ENCODE measurements around the gene HBQ1.

HBQ1 gene

GRCh38 chr16:183005-183404 lies 2.7 kb downstream of the HBQ1 start:
- WGBS (ENCODE audit: extremely low coverage, insufficient coverage, insufficient read length), result no CpG with 5 or more reads among the region's 7 CpGs
- Histone ChIP-seq H3K27ac (ENCODE audit: low read depth, low read length) (no peak overlapping the region), H3K79me1 (ENCODE audit: low read length) (no peaks in the 10 kb centered on the region), H4K12ac (ENCODE audit: low read depth, low read length) (peak overlapping the region; percentile 7), H3K23ac (ENCODE audit: low read length) (no peak overlapping the region), H2AK5ac (ENCODE audit: low read length) (no peak overlapping the region), H2BK120ac (ENCODE audit: insufficient read depth, low read length, poor library complexity) (no peak overlapping the region), H3K9me3 (ENCODE audit: insufficient read depth, low read depth, low read length) (no peaks in the 10 kb centered on the region), H3K4me1 (ENCODE audit: control insufficient read depth in 1 of 2, insufficient read depth in 2 of 2, low read length in 2 of 2) (peaks cover 5 to 11% of the 10 kb centered on the region in 2 experiments), H3K79me2 (ENCODE audit: control insufficient read depth, insufficient read depth, low read length, poor library complexity) (no peaks in the 10 kb centered on the region), H3K9ac (ENCODE audit: low read length) (no peak overlapping the region), H3K27me3 (ENCODE audit: insufficient read depth, low read length) (peaks cover 9% of the 10 kb centered on the region), H3K4me2 (ENCODE audit: low read length) (no peak overlapping the region), H3K14ac (ENCODE audit: low read length) (no peak overlapping the region), H4K8ac (ENCODE audit: low read depth, low read length) (no peak overlapping the region), H2AFZ (ENCODE audit: insufficient read depth, low read length, poor library complexity) (no peak overlapping the region), H4K91ac (ENCODE audit: low read depth, low read length) (no peak overlapping the region), H3K18ac (ENCODE audit: low read length) (no peak overlapping the region), H2BK12ac (ENCODE audit: low read length) (no peak overlapping the region), H3K4me3 (ENCODE audit: low read depth, low read length) (no peak overlapping the region), H3K36me3 (ENCODE audit: control insufficient read depth in 1 of 2, insufficient read depth in 2 of 2, low read length in 2 of 2) (peaks cover 19 to 30% of the 10 kb centered on the region in 2 experiments), H2BK5ac (ENCODE audit: low read depth, low read length, poor library complexity) (no peak overlapping the region), H3K4ac (ENCODE audit: low read depth, low read length) (no peak overlapping the region)
- DNase-seq, result no peak

DNA sequence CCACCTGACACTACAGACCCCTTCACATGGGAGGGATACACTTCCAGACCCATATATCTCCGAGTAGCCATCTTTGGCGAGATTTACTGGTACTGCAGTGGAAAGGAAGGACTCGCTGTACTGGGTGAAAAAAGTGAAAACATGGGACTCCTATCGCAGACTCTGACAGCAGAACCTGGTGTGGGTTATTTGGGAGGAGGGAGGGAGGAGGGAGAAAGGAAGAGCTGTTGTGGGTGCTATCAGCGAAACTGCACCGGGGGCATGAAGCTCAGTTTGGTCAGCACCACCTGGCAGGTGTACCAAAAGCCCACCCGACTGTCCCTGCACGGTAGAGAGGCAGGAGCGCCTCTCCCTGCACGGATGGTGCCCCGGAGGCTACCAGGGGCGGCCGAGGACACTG lies 5.0 kb downstream of the HBQ1 start:
- Histone ChIP-seq H3K9ac (ENCODE audit: low read length) (no peak overlapping the region), H3K27ac (ENCODE audit: low read depth, low read length) (no peak overlapping the region), H4K8ac (ENCODE audit: low read depth, low read length) (no peak overlapping the region), H3K27me3 (ENCODE audit: insufficient read depth, low read length) (no peaks in the 10 kb centered on the region), H2BK12ac (ENCODE audit: low read length) (no peak overlapping the region), H3K4me3 (ENCODE audit: low read depth, low read length) (no peak overlapping the region), H4K91ac (ENCODE audit: low read depth, low read length) (no peak overlapping the region), H2BK5ac (ENCODE audit: low read depth, low read length, poor library complexity) (no peak overlapping the region), H3K4ac (ENCODE audit: low read depth, low read length) (no peak overlapping the region), H3K9me3 (ENCODE audit: insufficient read depth, low read depth, low read length) (no peaks in the 10 kb centered on the region), H3K36me3 (ENCODE audit: control insufficient read depth in 1 of 2, insufficient read depth in 2 of 2, low read length in 2 of 2) (peaks cover 37 to 49% of the 10 kb centered on the region in 2 experiments), H3K4me1 (ENCODE audit: control insufficient read depth in 1 of 2, insufficient read depth in 2 of 2, low read length in 2 of 2) (peaks cover 5 to 8% of the 10 kb centered on the region in 2 experiments), H3K18ac (ENCODE audit: low read length) (no peak overlapping the region), H2AFZ (ENCODE audit: insufficient read depth, low read length, poor library complexity) (no peak overlapping the region), H3K79me2 (ENCODE audit: control insufficient read depth, insufficient read depth, low read length, poor library complexity) (no peaks in the 10 kb centered on the region), H3K23ac (ENCODE audit: low read length) (no peak overlapping the region), H4K12ac (ENCODE audit: low read depth, low read length) (no peak overlapping the region), H2BK120ac (ENCODE audit: insufficient read depth, low read length, poor library complexity) (no peak overlapping the region), H2AK5ac (ENCODE audit: low read length) (no peak overlapping the region), H3K14ac (ENCODE audit: low read length) (no peak overlapping the region), H3K4me2 (ENCODE audit: low read length) (no peak overlapping the region), H3K79me1 (ENCODE audit: low read length) (no peaks in the 10 kb centered on the region)
- WGBS (ENCODE audit: extremely low coverage, insufficient coverage, insufficient read length), result no CpG with 5 or more reads among the region's 13 CpGs
- DNase-seq, result no peak

GRCh38 chr16:185691-186090 lies 5.4 kb downstream of the HBQ1 start:
- H2AK5ac ChIP-seq (ENCODE audit: low read length), result no peak overlapping the region

GRCh38 chr16:187330-187729 lies 7.1 kb downstream of the HBQ1 start:
- H2AK5ac ChIP-seq (ENCODE audit: low read length), result no peak overlapping the region
- H3K79me1 ChIP-seq (ENCODE audit: low read length), result no peaks in the 10 kb centered on the region
- no peak overlapping the region for H4K12ac ChIP-seq (ENCODE audit: low read depth, low read length)
- no peak overlapping the region for H4K91ac ChIP-seq (ENCODE audit: low read depth, low read length)
- no peak overlapping the region for H4K8ac ChIP-seq (ENCODE audit: low read depth, low read length)
- H2BK120ac ChIP-seq (ENCODE audit: insufficient read depth, low read length, poor library complexity), result no peak overlapping the region
- H3K36me3 ChIP-seq (ENCODE audit: control insufficient read depth in 1 of 2, insufficient read depth in 2 of 2, low read length in 2 of 2), result peaks cover 54 to 69% of the 10 kb centered on the region in 2 experiments
- no peaks in the 10 kb centered on the region for H3K27me3 ChIP-seq (ENCODE audit: insufficient read depth, low read length)
- H2BK5ac ChIP-seq (ENCODE audit: low read depth, low read length, poor library complexity), result no peak overlapping the region
- no peak overlapping the region for H3K18ac ChIP-seq (ENCODE audit: low read length)
- H3K14ac ChIP-seq (ENCODE audit: low read length), result no peak overlapping the region
- H3K4me2 ChIP-seq (ENCODE audit: low read length), result no peak overlapping the region
- no peaks in the 10 kb centered on the region for H3K9me3 ChIP-seq (ENCODE audit: insufficient read depth, low read depth, low read length)
- WGBS (ENCODE audit: extremely low coverage, insufficient coverage, insufficient read length), result no CpG with 5 or more reads among the region's 8 CpGs
- no peaks in the 10 kb centered on the region for H3K4me1 ChIP-seq (ENCODE audit: control insufficient read depth in 1 of 2, insufficient read depth in 2 of 2, low read length in 2 of 2)
- no peak overlapping the region for H3K9ac ChIP-seq (ENCODE audit: low read length)
- no peak overlapping the region for H3K4me3 ChIP-seq (ENCODE audit: low read depth, low read length)
- H2AFZ ChIP-seq (ENCODE audit: insufficient read depth, low read length, poor library complexity), result no peak overlapping the region
- no peak overlapping the region for H3K27ac ChIP-seq (ENCODE audit: low read depth, low read length)
- DNase-seq, result no peak
- H3K23ac ChIP-seq (ENCODE audit: low read length), result no peak overlapping the region
- no peak overlapping the region for H2BK12ac ChIP-seq (ENCODE audit: low read length)
- no peaks in the 10 kb centered on the region for H3K79me2 ChIP-seq (ENCODE audit: control insufficient read depth, insufficient read depth, low read length, poor library complexity)
- no peak overlapping the region for H3K4ac ChIP-seq (ENCODE audit: low read depth, low read length)

More at GRCh38 chr16:185691-186090, 5.4 kb downstream of the HBQ1 start:
- Histone ChIP-seq H4K12ac (ENCODE audit: low read depth, low read length) (no peak overlapping the region), H3K4me3 (ENCODE audit: low read depth, low read length) (no peak overlapping the region), H4K91ac (ENCODE audit: low read depth, low read length) (no peak overlapping the region), H3K18ac (ENCODE audit: low read length) (no peak overlapping the region), H3K79me1 (ENCODE audit: low read length) (no peaks in the 10 kb centered on the region), H3K27me3 (ENCODE audit: insufficient read depth, low read length) (no peaks in the 10 kb centered on the region), H3K4me2 (ENCODE audit: low read length) (no peak overlapping the region), H3K27ac (ENCODE audit: low read depth, low read length) (no peak overlapping the region), H3K23ac (ENCODE audit: low read length) (no peak overlapping the region), H2BK120ac (ENCODE audit: insufficient read depth, low read length, poor library complexity) (no peak overlapping the region), H4K8ac (ENCODE audit: low read depth, low read length) (no peak overlapping the region), H3K4me1 (ENCODE audit: control insufficient read depth in 1 of 2, insufficient read depth in 2 of 2, low read length in 2 of 2) (peaks cover 5 to 6% of the 10 kb centered on the region in 2 experiments), H3K14ac (ENCODE audit: low read length) (no peak overlapping the region), H3K9me3 (ENCODE audit: insufficient read depth, low read depth, low read length) (no peaks in the 10 kb centered on the region), H2BK5ac (ENCODE audit: low read depth, low read length, poor library complexity) (no peak overlapping the region), H3K36me3 (ENCODE audit: control insufficient read depth in 1 of 2, insufficient read depth in 2 of 2, low read length in 2 of 2) (peaks cover 41 to 53% of the 10 kb centered on the region in 2 experiments), H2AFZ (ENCODE audit: insufficient read depth, low read length, poor library complexity) (no peak overlapping the region), H2BK12ac (ENCODE audit: low read length) (no peak overlapping the region), H3K9ac (ENCODE audit: low read length) (no peak overlapping the region), H3K4ac (ENCODE audit: low read depth, low read length) (no peak overlapping the region), H3K79me2 (ENCODE audit: control insufficient read depth, insufficient read depth, low read length, poor library complexity) (no peaks in the 10 kb centered on the region)
- DNase-seq, result peak in 1 of 2 donors; percentile 45
- no CpG with 5 or more reads among the region's 11 CpGs for WGBS (ENCODE audit: extremely low coverage, insufficient coverage, insufficient read length)
